NB4 (cell line): Measurements from ENCODE around the gene SLX9.

Experiments
- DNase-seq: peaks from one replicate; pipeline ENCODE4 v3.0.0; 2010; ENCODE audit warnings: low read depth
- H3K4me3 ChIP-seq: one replicate; pipeline ENCODE4 v1.5.1; 2011; ENCODE audit warnings: mild to moderate bottlenecking, low read depth, low read length, moderate library complexity
- MYC ChIP-seq: IDR thresholded peaks from 2 replicates; pipeline ENCODE4 v1.6.1; 2011; ENCODE audit warnings: low read depth, low read length
- POLR2A ChIP-seq: IDR thresholded peaks from 2 replicates; pipeline ENCODE4 v1.6.1; 2011; ENCODE audit warnings: mild to moderate bottlenecking; ENCODE audit not compliant: insufficient read length; ENCODE audit errors: extremely low read depth
- TF ChIP-seq, protein P1 (sequence below): IDR thresholded peaks from 2 replicates; pipeline ENCODE4 v1.6.1; 2011; ENCODE audit warnings: low read depth, low read length
- TF ChIP-seq, protein P2 (sequence below): IDR thresholded peaks from one replicate; pipeline ENCODE4 v1.5.1; 2012; ENCODE audit warnings: low read depth, low read length

The SLX9 gene

DNA sequence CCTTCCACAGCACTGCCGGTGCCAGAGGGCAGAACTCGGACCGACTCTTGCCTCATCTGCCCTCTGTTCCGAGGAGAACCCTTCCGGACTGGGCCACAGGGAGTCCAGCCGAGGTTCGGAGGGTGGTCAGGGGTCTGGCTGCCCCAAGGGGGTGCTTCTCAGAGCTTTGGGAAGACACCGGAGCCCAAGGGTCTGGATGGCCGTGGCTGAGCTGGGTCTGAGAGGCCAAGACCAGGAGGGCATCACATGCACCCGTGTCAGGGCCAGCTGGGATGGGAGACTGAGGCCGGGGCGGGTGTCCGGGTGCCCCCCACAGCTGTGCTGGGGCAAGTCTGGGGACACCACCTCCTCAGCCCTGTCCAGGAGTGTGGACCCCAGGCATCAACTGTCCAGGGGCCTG is 51.1 kb downstream of the SLX9 start:
- H3K4me3 ChIP-seq = no peak overlapping the region
- TF ChIP-seq POLR2A (no peak), MYC (no peak)
- TF ChIP-seq, protein P1, sequence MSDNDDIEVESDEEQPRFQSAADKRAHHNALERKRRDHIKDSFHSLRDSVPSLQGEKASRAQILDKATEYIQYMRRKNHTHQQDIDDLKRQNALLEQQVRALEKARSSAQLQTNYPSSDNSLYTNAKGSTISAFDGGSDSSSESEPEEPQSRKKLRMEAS = no peak
- TF ChIP-seq, protein P2, sequence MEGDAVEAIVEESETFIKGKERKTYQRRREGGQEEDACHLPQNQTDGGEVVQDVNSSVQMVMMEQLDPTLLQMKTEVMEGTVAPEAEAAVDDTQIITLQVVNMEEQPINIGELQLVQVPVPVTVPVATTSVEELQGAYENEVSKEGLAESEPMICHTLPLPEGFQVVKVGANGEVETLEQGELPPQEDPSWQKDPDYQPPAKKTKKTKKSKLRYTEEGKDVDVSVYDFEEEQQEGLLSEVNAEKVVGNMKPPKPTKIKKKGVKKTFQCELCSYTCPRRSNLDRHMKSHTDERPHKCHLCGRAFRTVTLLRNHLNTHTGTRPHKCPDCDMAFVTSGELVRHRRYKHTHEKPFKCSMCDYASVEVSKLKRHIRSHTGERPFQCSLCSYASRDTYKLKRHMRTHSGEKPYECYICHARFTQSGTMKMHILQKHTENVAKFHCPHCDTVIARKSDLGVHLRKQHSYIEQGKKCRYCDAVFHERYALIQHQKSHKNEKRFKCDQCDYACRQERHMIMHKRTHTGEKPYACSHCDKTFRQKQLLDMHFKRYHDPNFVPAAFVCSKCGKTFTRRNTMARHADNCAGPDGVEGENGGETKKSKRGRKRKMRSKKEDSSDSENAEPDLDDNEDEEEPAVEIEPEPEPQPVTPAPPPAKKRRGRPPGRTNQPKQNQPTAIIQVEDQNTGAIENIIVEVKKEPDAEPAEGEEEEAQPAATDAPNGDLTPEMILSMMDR = no peak
- DNase-seq = no peak

DNA sequence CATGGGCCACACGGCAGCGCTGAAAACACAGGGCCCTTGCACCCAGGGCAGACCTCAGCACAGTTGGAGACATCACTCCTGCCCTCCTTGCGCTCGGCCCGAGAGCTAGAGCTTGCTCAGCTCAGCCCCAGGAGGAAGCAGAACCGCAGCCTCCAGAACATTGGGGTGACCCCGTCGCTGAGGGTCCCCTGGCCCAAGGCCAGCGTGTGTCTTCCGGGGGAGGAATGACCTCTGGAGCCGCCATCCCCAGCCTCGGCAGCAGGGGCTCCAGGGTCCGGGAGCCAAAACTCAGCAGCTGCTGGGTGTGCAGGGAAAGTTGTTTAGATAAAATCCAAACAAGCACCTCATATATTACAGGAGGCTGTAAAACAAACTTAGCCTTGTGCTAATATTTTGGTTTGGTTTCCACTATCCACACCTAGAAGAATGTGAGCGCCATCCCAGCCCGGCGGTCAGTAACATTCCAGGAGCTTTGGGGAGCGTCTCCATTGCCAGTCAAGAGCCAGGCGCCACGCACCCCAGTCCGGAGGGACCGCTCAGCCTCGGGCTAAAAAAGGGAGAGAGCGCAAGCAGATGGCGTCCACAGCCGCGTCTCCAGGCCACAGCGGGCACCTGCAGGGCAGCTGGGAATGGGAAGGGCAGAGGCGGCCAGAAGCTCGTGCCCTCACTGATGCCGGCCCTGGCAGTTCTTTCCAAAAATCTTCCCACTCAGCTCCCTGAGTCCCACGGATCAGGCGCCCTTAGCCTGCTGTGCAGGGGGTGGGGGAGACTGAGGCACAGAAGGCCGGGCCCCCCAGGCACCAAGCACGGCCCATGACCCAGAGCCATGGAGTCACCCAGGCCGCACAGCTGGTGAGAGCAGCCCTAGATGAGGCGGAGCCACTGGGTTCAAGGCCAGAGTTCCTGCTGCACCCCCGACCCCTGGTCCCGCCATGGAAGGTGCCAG is 52.0 kb downstream of the SLX9 start:
- H3K4me3 ChIP-seq = no peak overlapping the region
- DNase-seq = no peak
- no peak for TF ChIP-seq MYC
- TF ChIP-seq, protein P2 = no peak
- no peak for TF ChIP-seq POLR2A

DNA sequence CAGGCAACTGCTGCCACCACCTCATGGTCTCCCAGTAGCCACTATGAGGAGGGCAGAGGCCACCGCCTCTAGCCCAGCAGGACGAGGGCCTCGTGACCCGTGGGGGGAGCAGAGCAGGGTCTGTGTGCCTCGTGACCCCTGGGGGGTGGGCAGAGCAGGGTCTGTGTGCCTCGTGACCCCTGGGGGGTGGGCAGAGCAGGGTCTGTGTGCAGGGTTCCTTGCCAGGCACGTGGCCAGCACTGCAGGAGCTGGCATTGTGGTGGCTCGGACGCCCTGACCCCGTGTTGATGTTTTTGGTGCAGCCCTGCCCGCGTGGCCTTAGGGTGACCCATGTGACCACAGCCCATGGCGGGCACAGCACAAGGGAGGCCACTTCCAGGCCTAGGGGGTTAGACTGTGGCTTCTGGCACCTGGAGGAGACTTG is 52.8 kb downstream of the SLX9 start:
- TF ChIP-seq, protein P1 = no peak
- TF ChIP-seq, protein P2 = no peak
- TF ChIP-seq MYC (no peak), POLR2A (no peak)
- no peak overlapping the region for H3K4me3 ChIP-seq
- no peak for DNase-seq

DNA sequence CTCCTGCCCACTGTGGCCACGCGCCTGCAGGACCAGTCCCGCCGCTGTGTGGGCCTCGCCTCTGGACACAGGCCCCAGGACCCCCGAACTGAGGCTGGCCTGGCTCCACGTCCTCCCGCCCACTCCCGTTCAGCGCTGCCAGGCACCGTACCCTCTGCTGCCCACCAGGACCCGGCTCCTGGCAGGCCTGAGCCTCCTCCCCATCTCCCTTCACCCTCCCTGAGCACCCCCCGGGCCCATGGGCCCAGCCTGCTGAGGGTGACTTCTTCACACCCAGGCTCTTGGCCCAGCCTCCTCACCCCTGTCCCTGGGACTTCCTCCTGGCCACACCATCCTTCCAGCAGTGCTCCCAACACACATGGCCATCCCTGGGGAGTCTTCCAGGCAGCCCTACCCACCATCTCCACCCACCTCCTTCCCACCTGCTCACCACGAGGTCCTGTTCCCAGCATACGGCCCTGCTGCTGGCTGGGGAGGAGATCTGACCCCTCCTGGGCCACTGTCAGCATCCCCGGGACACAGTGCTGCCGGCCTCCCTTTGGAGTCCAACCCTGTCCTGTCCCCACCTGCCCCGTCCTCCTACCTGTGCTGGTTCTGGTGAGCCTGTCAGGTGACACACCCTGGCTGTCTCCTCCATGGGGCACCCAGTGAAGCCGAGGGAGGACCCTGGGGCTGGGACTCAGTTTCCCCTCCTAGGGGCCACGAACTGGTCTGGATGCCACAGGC is 53.7 kb downstream of the SLX9 start:
- no peak overlapping the region for H3K4me3 ChIP-seq
- DNase-seq = no peak
- TF ChIP-seq POLR2A (no peak), MYC (no peak)
- TF ChIP-seq, protein P1 = no peak
- TF ChIP-seq, protein P2 = no peak

DNA sequence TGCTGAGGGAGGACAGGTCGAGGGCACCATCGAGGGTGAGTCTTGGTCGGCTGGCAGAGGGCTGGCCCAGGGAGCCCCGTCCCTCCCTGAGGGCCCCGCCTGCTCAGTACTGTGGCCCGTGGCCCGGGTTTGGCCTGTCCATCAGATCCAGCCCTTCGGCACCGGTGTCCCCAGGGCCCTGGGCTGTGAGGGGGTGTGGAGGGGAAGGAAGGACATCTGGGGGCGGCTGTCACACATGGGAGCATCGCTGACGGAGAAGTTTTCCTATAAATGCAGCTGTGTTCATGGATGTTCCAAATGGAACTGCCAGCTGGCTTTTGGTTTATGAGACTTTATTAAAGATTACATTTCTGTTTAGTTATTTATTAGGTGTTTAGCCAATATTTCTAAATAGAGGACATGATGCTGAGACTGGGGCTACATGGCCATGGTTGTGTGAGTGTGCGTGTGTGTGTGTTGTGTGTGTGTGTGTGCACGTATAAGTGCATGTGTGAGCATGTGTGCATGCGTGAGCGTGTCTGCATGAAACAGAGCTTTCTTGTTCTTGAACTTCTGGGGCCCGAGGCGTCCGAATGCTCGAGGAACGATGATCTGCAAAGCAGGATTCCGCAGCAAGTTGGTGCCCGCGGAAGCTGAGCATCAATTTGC is 54.3 kb downstream of the SLX9 start:
- no peak for DNase-seq
- TF ChIP-seq POLR2A = no peak
- TF ChIP-seq MYC = no peak
- TF ChIP-seq, protein P2 = no peak
- TF ChIP-seq, protein P1 = no peak
- H3K4me3 ChIP-seq = no peak overlapping the region
